CD14-positive monocyte (primary cell): ENCODE data around the gene ATG9B. TPM values are rescaled to one million over a fixed set of nuclear protein-coding genes. Genes with fewer than 3 reads are reported as not detected.

ENCODE experiments used
- DNase-seq, 3 donors: peaks; one replicate each; pipeline ENCODE4 v3.0.0-alpha.2; 2011 to 2022
- H2AFZ ChIP-seq: 2 replicates; pipeline ENCODE4 v1.6.0; 2012; ENCODE audit warnings: mild to moderate bottlenecking, low read depth, low read length, inconsistent platforms; ENCODE audit not compliant: insufficient read depth, poor library complexity, severe bottlenecking
- H3K27ac ChIP-seq, 2 donors: 1 replicate in 1 of 2; 2 replicates in 1 of 2; pipeline ENCODE4 v1.5.1; 2012 to 2013; ENCODE audit warnings: low read length in 2 of 2, control low read depth in 1 of 2, inconsistent platforms in 1 of 2, low read depth in 1 of 2, mild to moderate bottlenecking in 1 of 2
- H3K27me3 ChIP-seq, 2 donors: one replicate each; pipeline versions ENCODE4 v1.6.0 to v1.6.1; 2011 to 2013; ENCODE audit warnings: low read length in 2 of 2; ENCODE audit not compliant: control insufficient read depth in 2 of 2, insufficient read depth in 2 of 2
- H3K36me3 ChIP-seq, 2 donors: replicated peaks in 1 of 2; 1 replicate in 1 of 2; 2 replicates in 1 of 2; pipeline versions ENCODE4 v1.5.1 to v1.6.1; 2012 to 2013; ENCODE audit warnings: low read length in 2 of 2, control low read depth in 1 of 2, inconsistent platforms in 1 of 2, mild to moderate bottlenecking in 1 of 2; ENCODE audit not compliant: insufficient read depth in 2 of 2, control insufficient read depth in 1 of 2
- H3K4me1 ChIP-seq, 2 donors: 1 replicate in 1 of 2; 2 replicates in 1 of 2; pipeline versions ENCODE4 v1.5.1 to v1.6.1; 2012 to 2013; ENCODE audit warnings: low read length in 2 of 2, control low read depth in 1 of 2, inconsistent platforms in 1 of 2, mild to moderate bottlenecking in 1 of 2, moderate library complexity in 1 of 2; ENCODE audit not compliant: insufficient read depth in 2 of 2, control insufficient read depth in 1 of 2
- H3K4me2 ChIP-seq: replicated peaks from 2 replicates; pipeline ENCODE3; 2012; ENCODE audit warnings: low read length, moderate library complexity, mild to moderate bottlenecking; ENCODE audit not compliant: poor library complexity, severe bottlenecking; ENCODE audit errors: extremely low read depth
- H3K4me3 ChIP-seq, 3 experiments: fragments of 200-600 bp in 1 of 3; sonication (generic) in 1 of 3; replicated peaks in 1 of 3; 1 replicate in 2 of 3; 2 replicates in 1 of 3; pipeline ENCODE4 v1.5.1; 2011 to 2013; ENCODE audit warnings: low read length in 3 of 3, mild to moderate bottlenecking in 3 of 3, control low read depth in 2 of 3, low read depth in 2 of 3, inconsistent platforms in 1 of 3, moderate library complexity in 1 of 3
- H3K79me2 ChIP-seq: 2 replicates; pipeline ENCODE4 v1.6.0; 2012; ENCODE audit warnings: mild to moderate bottlenecking, control low read depth, inconsistent platforms, low read length, moderate library complexity; ENCODE audit not compliant: insufficient read depth
- H3K9ac ChIP-seq: 2 replicates; pipeline ENCODE4 v1.6.0; 2017; ENCODE audit warnings: low read length, mild to moderate bottlenecking; ENCODE audit not compliant: insufficient read depth, poor library complexity, severe bottlenecking
- H3K9me3 ChIP-seq, 2 donors: replicated peaks in 1 of 2; 1 replicate in 1 of 2; 2 replicates in 1 of 2; pipeline versions ENCODE4 v1.5.1 to v1.6.1; 2012 to 2013; ENCODE audit warnings: low read length in 2 of 2, control low read depth in 1 of 2; ENCODE audit not compliant: control insufficient read depth in 1 of 2, insufficient read depth in 1 of 2
- H4K20me1 ChIP-seq: 2 replicates; pipeline ENCODE4 v1.6.0; 2012; ENCODE audit warnings: mild to moderate bottlenecking, low read length, control low read depth, moderate library complexity; ENCODE audit not compliant: insufficient read depth
- H3K27ac Mint-ChIP-seq, 7 donors: one replicate each; pipeline ENCODE4 v1.8.0; 2020; ENCODE audit warnings: mild to moderate bottlenecking in 7 of 7, mixed read lengths in 7 of 7, moderate library complexity in 6 of 7, inconsistent platforms in 2 of 7
- H3K27me3 Mint-ChIP-seq, 3 donors: one replicate each; pipeline ENCODE4 v1.8.0; 2021 to 2022; ENCODE audit warnings: low read depth in 3 of 3, mild to moderate bottlenecking in 3 of 3, mixed read lengths in 3 of 3, moderate library complexity in 3 of 3, inconsistent platforms in 1 of 3
- H3K36me3 Mint-ChIP-seq, 2 donors: one replicate each; pipeline ENCODE4 v1.8.0; 2020; ENCODE audit warnings: mixed read lengths in 2 of 2, inconsistent platforms in 1 of 2, mild to moderate bottlenecking in 1 of 2
- H3K4me1 Mint-ChIP-seq: one replicate; pipeline ENCODE4 v1.8.0; 2020; ENCODE audit warnings: mild to moderate bottlenecking, mixed read lengths
- H3K4me3 Mint-ChIP-seq, 2 donors: one replicate each; pipeline ENCODE4 v1.8.0; 2020; ENCODE audit warnings: mild to moderate bottlenecking in 2 of 2, mixed read lengths in 2 of 2, moderate library complexity in 1 of 2
- H3K9me3 Mint-ChIP-seq, 7 donors: one replicate each; pipeline ENCODE4 v1.8.0; 2020 to 2022; ENCODE audit warnings: mixed read lengths in 7 of 7, mild to moderate bottlenecking in 6 of 7, moderate library complexity in 6 of 7, inconsistent platforms in 2 of 7
- WGBS: methylation state at CpG from one replicate; pipeline ENCODE4 v1.1.5; 2013; ENCODE audit warnings: missing lambda C conversion rate; ENCODE audit not compliant: insufficient coverage; 5-methylcytosine and 5-hydroxymethylcytosine counted together
- intact Hi-C, 2 donors: fragments of 100-400 bp; cut with micrococcal nuclease; formaldehyde crosslinking; loops; one replicate each; pipeline versions ENCODE4 v1.15.0 to v1.15.1; 2023
- polyA plus RNA-seq, 3 donors: library from polyadenylated mRNA; depleted of rRNA in 1 of 3; unstranded in 2 of 3; stranded (reverse) in 1 of 3; fragments of 300-500 nt in 2 of 3; fragments of >200 nt in 1 of 3; fragmentation: Illumina TruSeq in 2 of 3; gene quantifications; 1 replicate in 2 of 3; 2 replicates in 1 of 3; pipeline ENCODE4 v1.2.3, GENCODE V29; 2012 to 2021
- TF ChIP-seq, protein P1 (sequence below): fragments of 200-600 bp; IDR thresholded peaks from one replicate; pipeline ENCODE4 v1.8.0; 2022; ENCODE audit warnings: antibody characterized with exemption, mild to moderate bottlenecking

ATG9B gene
- polyA plus RNA-seq, 3 donors = 0.21 to 0.30 TPM; not detected in 1

- Mint-ChIP-seq H3K4me1 (peaks cover 15% of the 10 kb centered on the region), H3K36me3 (peaks cover 0 to 4% of the 10 kb centered on the region in 2 donors), H3K9me3 (peaks cover 0 to 15% (median 7%) of the 10 kb centered on the region in 7 donors), H3K27me3 (peaks cover 63 to 81% (median 65%) of the 10 kb centered on the region in 3 donors), H3K4me3 (peak overlapping the region in 1 of 2 donors; percentile 61), H3K27ac (no peak overlapping the region)
- no peaks in the 10 kb centered on the region for H3K4me1 ChIP-seq
- H4K20me1 ChIP-seq = no peaks in the 10 kb centered on the region
- H3K4me3 ChIP-seq = no peak overlapping the region
- TF ChIP-seq, protein P1, sequence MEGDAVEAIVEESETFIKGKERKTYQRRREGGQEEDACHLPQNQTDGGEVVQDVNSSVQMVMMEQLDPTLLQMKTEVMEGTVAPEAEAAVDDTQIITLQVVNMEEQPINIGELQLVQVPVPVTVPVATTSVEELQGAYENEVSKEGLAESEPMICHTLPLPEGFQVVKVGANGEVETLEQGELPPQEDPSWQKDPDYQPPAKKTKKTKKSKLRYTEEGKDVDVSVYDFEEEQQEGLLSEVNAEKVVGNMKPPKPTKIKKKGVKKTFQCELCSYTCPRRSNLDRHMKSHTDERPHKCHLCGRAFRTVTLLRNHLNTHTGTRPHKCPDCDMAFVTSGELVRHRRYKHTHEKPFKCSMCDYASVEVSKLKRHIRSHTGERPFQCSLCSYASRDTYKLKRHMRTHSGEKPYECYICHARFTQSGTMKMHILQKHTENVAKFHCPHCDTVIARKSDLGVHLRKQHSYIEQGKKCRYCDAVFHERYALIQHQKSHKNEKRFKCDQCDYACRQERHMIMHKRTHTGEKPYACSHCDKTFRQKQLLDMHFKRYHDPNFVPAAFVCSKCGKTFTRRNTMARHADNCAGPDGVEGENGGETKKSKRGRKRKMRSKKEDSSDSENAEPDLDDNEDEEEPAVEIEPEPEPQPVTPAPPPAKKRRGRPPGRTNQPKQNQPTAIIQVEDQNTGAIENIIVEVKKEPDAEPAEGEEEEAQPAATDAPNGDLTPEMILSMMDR = no peak
- H3K36me3 ChIP-seq = no peaks in the 10 kb centered on the region
- intact Hi-C loops = loop anchor here in 1 of 2 donors (10.0 kb wide), 1 partner anchor 197 kb away; no protein-coding TSS in a partner anchor
- peaks cover 39 to 75% of the 10 kb centered on the region in 2 donors for H3K27me3 ChIP-seq
- no peaks in the 10 kb centered on the region for H3K79me2 ChIP-seq
- no peak overlapping the region for H3K9ac ChIP-seq
- no peak for DNase-seq
- peaks cover 0 to 22% of the 10 kb centered on the region in 2 donors for H3K9me3 ChIP-seq
- H2AFZ ChIP-seq = no peak overlapping the region
- no peak overlapping the region for H3K4me2 ChIP-seq
- no peak overlapping the region for H3K27ac ChIP-seq
- WGBS = 89% methylated on average over 5 of the region's 6 CpGs
Observed at GRCh38 chr7:150981644-150982043, 42.6 kb downstream of the ATG9B start.

DNA sequence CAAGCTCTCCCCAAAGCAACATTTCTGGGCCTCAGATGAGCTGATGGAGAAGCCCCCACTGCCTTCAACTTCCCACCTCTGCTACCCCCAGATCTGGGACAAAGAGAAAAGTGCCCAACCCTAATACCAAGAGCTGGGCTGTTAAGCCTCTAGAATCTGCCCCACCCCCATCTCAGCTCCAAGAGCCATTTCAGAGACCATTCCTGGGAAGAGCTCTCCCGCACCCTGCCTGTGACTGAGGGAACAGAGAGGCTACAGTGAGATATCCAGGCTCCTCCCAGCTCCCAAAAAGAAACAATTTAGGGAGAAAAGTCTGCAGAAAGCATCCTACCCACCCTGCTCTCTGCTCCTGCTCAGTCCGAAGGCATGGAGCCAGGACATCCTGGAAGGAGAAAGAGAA, 43.6 kb downstream of the ATG9B start:
- peaks cover 0 to 4% of the 10 kb centered on the region in 2 donors for H3K36me3 Mint-ChIP-seq
- intact Hi-C loops = loop anchor here in 1 of 2 donors (10.0 kb wide), 1 partner anchor 196 kb away; no protein-coding TSS in a partner anchor
- H3K27me3 Mint-ChIP-seq = peaks cover 72 to 83% (median 73%) of the 10 kb centered on the region in 3 donors
- H3K9ac ChIP-seq = no peak overlapping the region
- no peak overlapping the region for H3K27ac ChIP-seq
- no peaks in the 10 kb centered on the region for H3K36me3 ChIP-seq
- TF ChIP-seq, protein P1 = no peak
- WGBS = 38% methylated on average over 2 of the region's 2 CpGs
- H3K9me3 Mint-ChIP-seq = peaks cover 0 to 17% (median 8%) of the 10 kb centered on the region in 7 donors
- H3K27ac Mint-ChIP-seq = peak overlapping the region in 1 of 7 donors; percentile 13
- no peak overlapping the region for H3K4me3 ChIP-seq
- H3K4me3 Mint-ChIP-seq = peak overlapping the region in 1 of 2 donors; percentile 55
- H3K79me2 ChIP-seq = no peaks in the 10 kb centered on the region
- H3K9me3 ChIP-seq = peaks cover 0 to 31% of the 10 kb centered on the region in 2 donors
- H4K20me1 ChIP-seq = no peaks in the 10 kb centered on the region
- no peak overlapping the region for H3K4me2 ChIP-seq
- H3K4me1 Mint-ChIP-seq = peaks cover 10% of the 10 kb centered on the region
- DNase-seq = no peak
- peaks cover 39 to 78% of the 10 kb centered on the region in 2 donors for H3K27me3 ChIP-seq
- H2AFZ ChIP-seq = no peak overlapping the region
- no peaks in the 10 kb centered on the region for H3K4me1 ChIP-seq
